Superior temporal gyrus (tissue), 1 donor: ENCODE measurements around the gene S100A9.

ENCODE experiments used
- DNase-seq: peaks from one replicate; pipeline ENCODE4 v3.0.0-alpha.2; 2016; ENCODE audit errors: extremely low spot score

Gene S100A9

DNA sequence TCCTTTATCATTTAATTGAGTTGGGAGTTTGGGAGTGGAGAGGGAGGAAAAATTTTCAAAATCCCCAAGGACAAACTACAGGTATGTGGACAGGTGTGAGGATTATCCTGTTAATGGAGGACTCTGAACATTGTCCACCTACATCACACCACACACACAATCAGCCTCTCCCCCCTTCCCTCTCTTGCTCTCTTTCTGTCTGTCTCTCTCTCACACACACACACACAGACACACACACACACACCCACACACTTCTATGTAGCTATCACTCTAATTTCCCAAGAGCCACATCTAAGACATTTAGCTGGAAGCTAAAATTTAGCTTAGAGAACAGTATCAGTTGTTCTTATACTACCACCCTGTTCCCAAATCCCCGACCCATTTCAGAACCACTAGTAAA is 31.7 kb downstream of the S100A9 start:
- DNase-seq, result no peak

GRCh38 chr1:153389973-153390879 is 32.6 kb downstream of the S100A9 start:
- no peak for DNase-seq

DNA sequence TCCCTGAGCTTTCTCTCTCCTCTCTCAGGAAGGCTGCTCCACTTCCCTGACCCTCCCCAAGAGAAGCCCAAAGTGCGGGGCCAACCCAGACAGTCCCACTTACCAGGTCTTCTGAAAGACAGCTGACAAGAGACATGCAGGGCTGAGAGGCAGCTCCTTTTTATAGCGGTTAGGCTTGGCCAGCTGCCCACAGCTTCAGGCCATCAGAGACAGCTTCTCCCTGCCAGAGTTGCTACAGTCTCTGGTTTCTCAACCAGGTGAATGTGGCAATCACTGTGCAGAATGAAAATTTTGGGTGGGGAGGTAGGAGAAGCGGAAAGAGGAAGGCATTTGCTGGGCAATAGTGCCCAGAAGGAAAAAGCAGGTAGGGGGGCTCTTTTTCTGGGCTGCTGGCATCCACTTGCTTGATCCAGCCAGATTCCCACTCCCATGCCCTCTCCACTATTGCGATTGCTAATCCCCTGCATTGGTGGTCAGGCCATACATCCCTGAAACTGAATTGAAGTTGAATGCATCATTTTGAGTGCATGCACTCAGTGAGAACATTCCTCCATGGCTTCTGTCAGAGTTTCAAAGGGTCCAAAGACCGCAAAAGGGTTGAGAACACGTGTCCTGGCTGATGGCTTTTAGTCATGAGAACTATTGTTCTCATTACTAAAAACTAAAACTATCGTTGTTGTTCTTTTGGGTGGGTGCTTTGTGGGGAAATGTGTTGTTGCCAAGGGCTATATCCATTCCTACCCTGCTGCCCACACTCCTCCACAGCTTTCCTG is 33.5 kb downstream of the S100A9 start, which contains the start of gene S100A8:
Gene S100A8, minus strand, starts transcription at position 136 of the 773 bp plus-strand sequence. CDS start 538 bp downstream, outside the sequence.
- no peak for DNase-seq

- DNase-seq, result no peak
Measured at GRCh38 chr1:153392258-153392657, 34.6 kb downstream of the S100A9 start.

DNA sequence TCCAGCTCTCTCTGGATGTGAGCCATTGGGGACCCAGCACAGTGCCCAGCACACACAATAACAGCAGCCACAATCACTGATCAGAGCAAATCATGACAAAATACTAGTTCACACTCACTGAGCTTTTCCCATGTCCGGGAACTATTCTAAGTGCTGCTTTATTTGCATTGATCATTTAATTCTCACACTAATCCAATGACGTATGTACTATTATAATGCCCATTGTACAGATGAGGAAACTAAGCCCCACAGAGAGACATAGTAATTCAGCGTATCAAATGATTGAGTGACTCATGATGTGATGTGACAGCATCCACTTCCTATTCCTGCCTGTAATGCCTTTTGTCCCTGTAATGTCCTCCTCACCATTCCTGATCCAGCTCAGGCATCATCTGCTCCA is 35.2 kb downstream of the S100A9 start:
- no peak for DNase-seq

DNA sequence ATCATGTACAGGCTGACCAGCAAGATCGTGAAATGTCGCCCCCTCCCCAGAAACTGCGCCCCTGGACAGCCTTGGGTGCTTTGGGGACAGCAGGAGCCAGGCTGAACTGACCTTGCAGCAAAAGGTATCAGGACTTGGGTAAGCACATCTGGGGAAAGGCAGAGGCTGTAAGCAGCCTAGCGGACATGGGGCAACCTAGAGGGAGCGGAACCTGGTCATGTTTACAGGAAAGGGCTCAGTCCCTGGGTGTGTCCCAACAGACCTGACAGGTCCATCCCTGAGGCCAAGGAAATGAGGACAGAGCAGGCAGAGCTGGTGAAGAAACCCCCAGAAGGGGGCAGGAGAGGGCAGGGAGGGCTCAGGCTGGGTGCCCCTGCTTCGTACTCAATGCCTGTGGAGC is 36.3 kb downstream of the S100A9 start:
- no peak for DNase-seq

GRCh38 chr1:153394391-153394790 is 36.7 kb downstream of the S100A9 start:
- DNase-seq, result no peak

GRCh38 chr1:153395136-153395685 is 37.6 kb downstream of the S100A9 start:
- no peak for DNase-seq

DNA sequence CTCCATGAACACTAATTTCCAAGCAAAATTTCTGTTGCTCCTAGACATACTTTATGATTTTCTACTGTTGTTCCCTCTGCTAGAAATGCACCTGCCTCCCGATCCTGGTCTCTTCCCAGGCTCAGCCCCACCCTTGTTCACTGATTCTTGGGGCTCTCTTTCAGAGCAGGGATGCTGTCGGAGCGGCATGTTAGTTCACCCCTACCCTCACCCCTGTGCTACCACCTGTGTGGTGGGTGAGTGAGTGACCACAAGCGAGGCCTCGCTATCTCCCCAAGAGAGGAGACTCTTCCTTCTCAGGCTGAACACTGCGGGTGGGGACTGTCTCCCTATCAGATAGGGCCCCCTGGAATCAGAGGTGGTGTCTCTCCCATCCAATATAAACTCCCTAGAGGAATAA is 38.1 kb downstream of the S100A9 start:
- DNase-seq, result no peak

GRCh38 chr1:153396461-153396860 is 38.8 kb downstream of the S100A9 start:
- no peak for DNase-seq

GRCh38 chr1:153397051-153397923 is 39.6 kb downstream of the S100A9 start:
- DNase-seq, result no peak

- DNase-seq, result no peak
Measured at GRCh38 chr1:153397924-153398651, 40.4 kb downstream of the S100A9 start.

DNA sequence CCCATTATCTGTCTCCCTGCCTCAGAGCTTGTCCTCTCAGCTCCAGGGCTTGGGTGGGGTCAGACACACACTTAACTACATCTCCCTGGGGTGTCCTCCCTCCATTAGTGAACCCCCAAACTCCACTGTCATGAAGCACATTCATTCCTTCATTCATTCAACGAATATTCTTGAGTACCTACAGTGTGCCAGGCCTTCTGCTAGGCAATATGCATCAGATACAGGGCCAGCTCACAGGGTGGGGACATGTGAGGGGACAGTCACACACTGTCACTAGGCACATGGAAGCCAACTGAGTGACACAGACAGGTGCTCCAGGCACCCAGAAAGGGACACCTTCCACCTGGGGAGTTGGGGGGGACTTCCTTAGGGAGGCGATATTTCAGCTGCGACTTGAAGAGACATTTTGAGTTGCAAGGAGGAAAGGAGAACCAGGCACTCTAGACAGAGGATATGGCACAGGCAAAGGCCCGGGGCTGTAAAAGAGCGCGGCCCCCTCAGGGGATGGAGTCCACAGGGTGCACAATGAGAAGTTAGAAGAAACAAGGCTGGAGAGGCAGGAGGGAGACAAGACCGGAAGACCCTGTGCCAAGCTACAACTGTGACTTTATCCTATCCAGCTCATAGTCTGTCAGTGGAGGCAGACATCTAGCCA is 41.9 kb downstream of the S100A9 start:
- no peak for DNase-seq

- no peak for DNase-seq
Measured at GRCh38 chr1:153400244-153400643, 42.6 kb downstream of the S100A9 start.

GRCh38 chr1:153401461-153401860 is 43.8 kb downstream of the S100A9 start:
- no peak for DNase-seq

- DNase-seq, result no peak
Measured at GRCh38 chr1:153402226-153402625, 44.6 kb downstream of the S100A9 start.

DNA sequence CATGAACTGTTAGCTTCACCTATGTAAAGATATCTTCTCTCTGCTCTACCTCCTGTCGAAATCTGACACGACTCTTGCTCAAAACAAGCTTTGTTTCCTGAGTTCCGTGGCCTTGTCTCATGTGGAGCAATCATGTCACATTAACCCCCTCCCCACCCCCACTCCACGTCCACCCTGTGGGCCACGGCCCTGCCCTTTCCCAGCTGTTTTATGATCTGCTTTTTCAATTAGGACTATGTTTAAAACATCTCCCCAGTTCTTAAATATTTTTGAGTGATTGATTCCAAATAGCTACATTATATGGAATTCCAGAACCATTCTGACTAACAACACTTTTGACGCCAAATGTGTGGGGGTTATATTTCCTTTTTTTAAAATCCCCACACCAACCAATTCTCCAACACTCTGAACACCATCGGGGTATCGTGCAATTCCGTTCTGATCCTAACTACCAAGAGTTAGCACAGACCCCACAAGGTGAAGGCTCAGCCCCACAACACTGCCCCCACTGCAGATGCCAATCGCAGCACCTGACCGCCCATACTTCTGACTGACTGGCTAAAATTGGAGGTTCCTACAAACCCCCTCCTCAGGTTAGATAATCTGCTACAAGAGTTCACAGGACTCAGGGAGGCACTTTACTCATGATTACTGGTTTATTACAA is 45.9 kb downstream of the S100A9 start:
- no peak for DNase-seq

DNA sequence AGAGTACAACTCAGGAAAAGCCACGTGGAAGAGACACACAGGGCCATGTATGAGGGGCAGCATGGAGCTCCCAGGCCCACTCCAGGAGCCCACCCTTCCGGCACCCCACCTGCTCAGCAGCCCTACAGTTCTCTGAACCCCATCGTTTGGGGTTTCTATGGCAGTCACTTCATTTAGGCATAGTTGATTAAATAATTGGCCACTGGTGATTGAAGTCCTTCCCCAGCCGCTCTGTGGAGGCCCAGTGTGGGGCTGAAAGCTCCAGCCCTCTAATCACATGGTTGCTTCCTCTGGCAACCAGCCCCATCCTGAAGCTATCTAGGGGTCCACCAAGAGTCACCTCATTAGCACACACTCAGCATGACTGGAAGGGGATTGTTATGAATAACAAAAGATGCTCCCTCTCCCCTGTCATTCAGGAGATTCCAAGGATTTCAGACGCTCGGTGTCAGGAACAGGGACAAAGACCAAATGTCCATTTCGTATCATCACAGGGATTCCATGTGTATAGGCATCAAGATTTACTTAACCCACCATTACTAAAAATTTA is 46.5 kb downstream of the S100A9 start:
- DNase-seq, result no peak

GRCh38 chr1:153404768-153405167 is 47.1 kb downstream of the S100A9 start:
- DNase-seq, result no peak
